OCI-LY7 (cell line): Measurements from ENCODE around the gene MRPL44. TPM values are rescaled to one million over a fixed set of nuclear protein-coding genes. Genes with fewer than 3 reads are reported as not detected.

Experiments used
- BruUV-seq: library from RNA; stranded (reverse); fragments of 400-500 nt; replicated peaks from 2 replicates; lab custom pipeline; 2021; lab: Mats Ljungman, UMichigan
- CTCF ChIA-PET: fragments of 300-600 bp; sonication (Branson Sonifier 250); formaldehyde crosslinking; loops from one replicate; lab custom pipeline; 2022; ENCODE audit warnings: antibody characterized with exemption; ENCODE audit not compliant: unreplicated experiment; lab: Charles Lee
- POLR2A ChIA-PET: fragments of 300-600 bp; sonication (Branson Sonifier 250); formaldehyde crosslinking; loops from one replicate; lab custom pipeline; 2022; ENCODE audit warnings: antibody characterized with exemption; lab: Charles Lee
- DNase-seq: peaks from one replicate; pipeline ENCODE4 v3.0.0-alpha.2; 2015; ENCODE audit warnings: low spot score
- H2AFZ ChIP-seq: fragments of 200-600 bp; sonication (generic), shearing (Covaris generic); 2 replicates; pipeline ENCODE4 v1.6.1; 2014; ENCODE audit warnings: mild to moderate bottlenecking, antibody characterized with exemption, low read length, moderate library complexity
- H3K27ac ChIP-seq: fragments of 200-600 bp; sonication (generic); 2 replicates; pipeline ENCODE4 v1.5.1; 2014; ENCODE audit warnings: mixed run types, low read depth, mild to moderate bottlenecking, moderate library complexity, low read length, inconsistent platforms; ENCODE audit not compliant: poor library complexity, severe bottlenecking
- H3K36me3 ChIP-seq: fragments of 200-600 bp; sonication (generic); 2 replicates; pipeline ENCODE4 v1.6.1; 2014; ENCODE audit warnings: mild to moderate bottlenecking, antibody characterized with exemption, low read length, moderate library complexity, mixed read lengths; ENCODE audit not compliant: insufficient read depth
- H3K4me1 ChIP-seq: fragments of 200-600 bp; sonication (generic); 2 replicates; pipeline ENCODE4 v1.5.1; 2014; ENCODE audit warnings: mild to moderate bottlenecking, low read length; ENCODE audit not compliant: insufficient read depth, poor library complexity, severe bottlenecking
- H3K4me2 ChIP-seq: fragments of 200-600 bp; sonication (generic); 2 replicates; pipeline ENCODE4 v1.6.1; 2014; ENCODE audit warnings: mild to moderate bottlenecking, low read length
- H3K4me3 ChIP-seq: fragments of 200-600 bp; sonication (generic); 2 replicates; pipeline ENCODE4 v1.5.1; 2014; ENCODE audit warnings: mild to moderate bottlenecking, low read depth, low read length; ENCODE audit not compliant: poor library complexity, severe bottlenecking
- H3K79me2 ChIP-seq: fragments of 200-600 bp; sonication (generic); 2 replicates; pipeline ENCODE4 v1.6.1; 2016; ENCODE audit warnings: low read depth, mild to moderate bottlenecking, low read length, moderate library complexity, mixed read lengths; ENCODE audit not compliant: insufficient read depth
- H3K9me2 ChIP-seq: fragments of 200-600 bp; sonication (generic); 2 replicates; pipeline ENCODE4 v1.6.1; 2016; ENCODE audit warnings: mild to moderate bottlenecking, low read length, mixed read lengths; ENCODE audit not compliant: insufficient read depth
- H3K9me3 ChIP-seq: fragments of 200-600 bp; sonication (generic); 2 replicates; pipeline ENCODE4 v1.6.1; 2014; ENCODE audit warnings: mild to moderate bottlenecking, mixed run types, low read length, mixed read lengths
- H4K20me1 ChIP-seq: fragments of 200-600 bp; sonication (generic); 2 replicates; pipeline ENCODE4 v1.6.1; 2014; ENCODE audit warnings: mild to moderate bottlenecking, antibody characterized with exemption, low read length, moderate library complexity, mixed read lengths; ENCODE audit not compliant: insufficient read depth
- EZH2phosphoT487 ChIP-seq: fragments of 200-600 bp; sonication (generic); IDR thresholded peaks from 2 replicates; pipeline ENCODE4 v1.6.1; 2018; ENCODE audit warnings: low read depth, borderline replicate concordance, mild to moderate bottlenecking, mixed run types, antibody characterized with exemption, low read length, moderate library complexity, mixed read lengths
- intact Hi-C: fragments of 100-400 bp; cut with micrococcal nuclease; formaldehyde crosslinking; loops from one replicate; pipeline ENCODE4 v1.10.0; 2022; ENCODE audit not compliant: unreplicated experiment
- total RNA-seq, 2 experiments: library from RNA; depleted of rRNA in 1 of 2; stranded (reverse); fragments of >200 nt in 1 of 2; shearing (Covaris generic) in 1 of 2; gene quantifications; 2 replicates each; pipeline ENCODE4 v1.2.3, GENCODE V29; 2014 to 2022
- TF ChIP-seq, protein P1 (sequence below): fragments of 200-600 bp; sonication (generic); conservative IDR thresholded peaks from 2 replicates; pipeline ENCODE4 v1.5.1; 2014; ENCODE audit warnings: mild to moderate bottlenecking, antibody characterized with exemption, low read length, moderate library complexity, mixed read lengths

MRPL44 gene
- total RNA-seq, 2 experiments from 2014 or later: 36.2 to 38.6 TPM

DNA sequence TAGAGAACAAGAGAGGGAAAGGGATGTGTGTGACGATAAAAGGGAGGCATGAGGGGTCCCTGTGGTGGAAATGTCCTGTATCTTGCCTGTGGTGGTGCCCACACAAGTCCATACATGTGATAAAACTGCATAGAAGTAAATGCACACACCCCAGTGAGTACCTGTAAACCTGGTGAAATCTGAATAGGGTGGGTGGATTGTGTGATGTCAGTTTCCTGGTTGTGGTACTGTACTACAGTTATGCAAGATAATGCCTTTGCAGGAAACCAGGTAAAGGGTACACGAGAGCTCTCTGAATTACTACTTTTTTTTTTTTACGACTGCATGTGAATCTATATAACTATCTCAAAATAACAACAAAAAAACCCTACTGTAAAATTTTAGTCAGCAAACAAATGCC, 59.7 kb downstream of the MRPL44 start:
- Histone ChIP-seq H3K4me1 (no peaks in the 10 kb centered on the region), H2AFZ (no peak overlapping the region), H4K20me1 (no peaks in the 10 kb centered on the region), H3K36me3 (no peaks in the 10 kb centered on the region), H3K9me3 (no peaks in the 10 kb centered on the region), H3K9me2 (no peaks in the 10 kb centered on the region), H3K79me2 (no peaks in the 10 kb centered on the region), H3K4me3 (no peak overlapping the region), H3K27ac (no peak overlapping the region), H3K4me2 (no peak overlapping the region)
- intact Hi-C loops: no loop called here
- CTCF ChIA-PET: no interaction called here
- POLR2A ChIA-PET: interaction anchor here (1.4 kb wide), 1 partner anchor 9 kb away, joined by 3 read pairs; no protein-coding TSS in a partner anchor
- TF ChIP-seq EZH2phosphoT487: no peak
- TF ChIP-seq, protein P1, sequence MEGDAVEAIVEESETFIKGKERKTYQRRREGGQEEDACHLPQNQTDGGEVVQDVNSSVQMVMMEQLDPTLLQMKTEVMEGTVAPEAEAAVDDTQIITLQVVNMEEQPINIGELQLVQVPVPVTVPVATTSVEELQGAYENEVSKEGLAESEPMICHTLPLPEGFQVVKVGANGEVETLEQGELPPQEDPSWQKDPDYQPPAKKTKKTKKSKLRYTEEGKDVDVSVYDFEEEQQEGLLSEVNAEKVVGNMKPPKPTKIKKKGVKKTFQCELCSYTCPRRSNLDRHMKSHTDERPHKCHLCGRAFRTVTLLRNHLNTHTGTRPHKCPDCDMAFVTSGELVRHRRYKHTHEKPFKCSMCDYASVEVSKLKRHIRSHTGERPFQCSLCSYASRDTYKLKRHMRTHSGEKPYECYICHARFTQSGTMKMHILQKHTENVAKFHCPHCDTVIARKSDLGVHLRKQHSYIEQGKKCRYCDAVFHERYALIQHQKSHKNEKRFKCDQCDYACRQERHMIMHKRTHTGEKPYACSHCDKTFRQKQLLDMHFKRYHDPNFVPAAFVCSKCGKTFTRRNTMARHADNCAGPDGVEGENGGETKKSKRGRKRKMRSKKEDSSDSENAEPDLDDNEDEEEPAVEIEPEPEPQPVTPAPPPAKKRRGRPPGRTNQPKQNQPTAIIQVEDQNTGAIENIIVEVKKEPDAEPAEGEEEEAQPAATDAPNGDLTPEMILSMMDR: no peak
- no peak for DNase-seq
- no TSS peak for BruUV-seq

Other genes with a start within 250 kb of the MRPL44 start
- 7.0 and 11.2 TPM in 2 replicates for gene AP1S3, start 119.9 kb upstream of the MRPL44 start, total RNA-seq (2014; rRNA removed; shearing (Covaris generic))
- gene AP1S3, start 119.9 kb upstream of the MRPL44 start, total RNA-seq (2022): 32.1 and 42.6 TPM in 2 replicates
- gene WDFY1, start 12.1 kb upstream of the MRPL44 start, total RNA-seq (2014; rRNA removed; shearing (Covaris generic)): 45.3 and 46.6 TPM in 2 replicates
- gene WDFY1, start 12.1 kb upstream of the MRPL44 start, total RNA-seq (2022): 33.3 and 38.6 TPM in 2 replicates
- not detected in 2 replicates for gene SERPINE2, start 81.8 kb downstream of the MRPL44 start, total RNA-seq (2014; rRNA removed; shearing (Covaris generic))
- gene SERPINE2, start 81.8 kb downstream of the MRPL44 start, total RNA-seq (2022): 0.24 TPM in 1 of 2 replicates, not detected in the other